ENCODE measurements around the gene IZUMO4.
A peak's percentile ranks its signal among the peaks of the same experiment; 100 is the strongest.
"Not testable (repeated sequence)": the region's sequence is repeated elsewhere in the genome, so short reads cannot be mapped to it uniquely, and the experiment has no call there.

The IZUMO4 gene

GRCh38 chr19:2081873-2082810 is 14.6 kb upstream of the IZUMO4 start:
- H3K27me3 Mint-ChIP-seq, result no peaks in the 10 kb centered on the region
- H3K36me3 Mint-ChIP-seq (ENCODE audit: insufficient read depth), result peaks cover 97% of the 10 kb centered on the region
- H3K9me3 Mint-ChIP-seq, result no peaks in the 10 kb centered on the region
- peak overlapping the region; percentile 97 to 98 for H3K27ac Mint-ChIP-seq
- peak overlapping the region; percentile 96 to 98 for H3K4me3 Mint-ChIP-seq
- ATAC-seq (replicated peaks), result peak; percentile 50
- DNase-seq, result peak; percentile 60 to 68 (median 65)
- peaks cover 55 to 56% of the 10 kb centered on the region in 2 donors for H3K4me1 Mint-ChIP-seq (ENCODE audit: low read depth in 2 of 2)

GRCh38 chr19:2083174-2083854 is 13.4 kb upstream of the IZUMO4 start:
- ATAC-seq (replicated peaks) (peak; percentile 34), DNase-seq (peak; percentile 63 to 64 (median 63))
- H3K9me3 Mint-ChIP-seq, result no peaks in the 10 kb centered on the region
- H3K4me3 Mint-ChIP-seq, result peak overlapping the region; percentile 96 to 98
- H3K4me1 Mint-ChIP-seq (ENCODE audit: low read depth in 2 of 2), result peaks cover 67 to 68% of the 10 kb centered on the region in 2 donors
- H3K27ac Mint-ChIP-seq, result peak overlapping the region; percentile 97 to 98
- H3K36me3 Mint-ChIP-seq (ENCODE audit: insufficient read depth), result peaks cover 91% of the 10 kb centered on the region
- no peaks in the 10 kb centered on the region for H3K27me3 Mint-ChIP-seq

GRCh38 chr19:2084993-2085720 is 11.6 kb upstream of the IZUMO4 start:
- Mint-ChIP-seq H3K27me3 (no peaks in the 10 kb centered on the region), H3K27ac (peak overlapping the region; percentile 97 to 98), H3K9me3 (no peaks in the 10 kb centered on the region), H3K4me3 (peak overlapping the region; percentile 96 to 98), H3K36me3 (ENCODE audit: insufficient read depth) (peaks cover 72% of the 10 kb centered on the region), H3K4me1 (ENCODE audit: low read depth in 2 of 2) (peaks cover 72 to 74% of the 10 kb centered on the region in 2 donors)
- peak; percentile 64 for ATAC-seq (replicated peaks)
- peak; percentile 92 to 96 (median 93) for DNase-seq

GRCh38 chr19:2086695-2087620 is 9.8 kb upstream of the IZUMO4 start:
- Mint-ChIP-seq H3K4me3 (peak overlapping the region; percentile 96 to 98), H3K4me1 (ENCODE audit: low read depth in 2 of 2) (peaks cover 65 to 69% of the 10 kb centered on the region in 2 donors), H3K36me3 (ENCODE audit: insufficient read depth) (peaks cover 60% of the 10 kb centered on the region), H3K27ac (peak overlapping the region; percentile 89 to 98)
- not testable (repeated sequence) for H3K27me3 Mint-ChIP-seq; H3K9me3 Mint-ChIP-seq; ATAC-seq (replicated peaks); DNase-seq

- DNase-seq (peak in 1 of 3 experiments; percentile 30), ATAC-seq (replicated peaks) (peak; percentile 25)
- Mint-ChIP-seq H3K9me3 (no peaks in the 10 kb centered on the region), H3K27ac (peak overlapping the region; percentile 89 to 98), H3K36me3 (ENCODE audit: insufficient read depth) (peaks cover 59% of the 10 kb centered on the region), H3K4me1 (ENCODE audit: low read depth in 2 of 2) (peaks cover 59 to 62% of the 10 kb centered on the region in 2 donors), H3K27me3 (no peaks in the 10 kb centered on the region), H3K4me3 (peak overlapping the region; percentile 96 to 98)
These were observed 9.1 kb upstream of the IZUMO4 start for GRCh38 chr19:2087621-2088100.

- Mint-ChIP-seq H3K36me3 (ENCODE audit: insufficient read depth) (peaks cover 57% of the 10 kb centered on the region), H3K27me3 (no peaks in the 10 kb centered on the region), H3K4me3 (peak overlapping the region; percentile 96 to 98), H3K4me1 (ENCODE audit: low read depth in 2 of 2) (peaks cover 55 to 57% of the 10 kb centered on the region in 2 donors), H3K9me3 (no peaks in the 10 kb centered on the region), H3K27ac (peak overlapping the region; percentile 90 to 98)
- DNase-seq (no peak), ATAC-seq (replicated peaks) (no peak)
These were observed 7.6 kb upstream of the IZUMO4 start for GRCh38 chr19:2089001-2089711.

- DNase-seq, result no peak
- H3K36me3 Mint-ChIP-seq (ENCODE audit: insufficient read depth), result peaks cover 57% of the 10 kb centered on the region
These were observed 7.0 kb upstream of the IZUMO4 start for GRCh38 chr19:2089727-2090053.

GRCh38 chr19:2091926-2092525 is 4.7 kb upstream of the IZUMO4 start:
- peaks cover 59 to 61% of the 10 kb centered on the region in 2 donors for H3K4me1 Mint-ChIP-seq (ENCODE audit: low read depth in 2 of 2)
- H3K36me3 Mint-ChIP-seq (ENCODE audit: insufficient read depth), result peaks cover 57% of the 10 kb centered on the region
- H3K9me3 Mint-ChIP-seq; DNase-seq; ATAC-seq (replicated peaks); H3K27ac Mint-ChIP-seq; H3K27me3 Mint-ChIP-seq: not testable (repeated sequence)
- peak overlapping the region; percentile 48 to 99 for H3K4me3 Mint-ChIP-seq

More at GRCh38 chr19:2089727-2090053, 7.0 kb upstream of the IZUMO4 start:
- Mint-ChIP-seq H3K9me3 (no peaks in the 10 kb centered on the region), H3K27ac (peak overlapping the region; percentile 90 to 98), H3K27me3 (no peaks in the 10 kb centered on the region), H3K4me1 (ENCODE audit: low read depth in 2 of 2) (peaks cover 61 to 62% of the 10 kb centered on the region in 2 donors), H3K4me3 (peak overlapping the region; percentile 96 to 98)
- no peak for ATAC-seq (replicated peaks)

- Mint-ChIP-seq H3K36me3 (ENCODE audit: insufficient read depth) (peaks cover 58% of the 10 kb centered on the region), H3K4me1 (ENCODE audit: low read depth in 2 of 2) (peaks cover 23 to 29% of the 10 kb centered on the region in 2 donors), H3K4me3 (peak within 1 kb of the TSS; percentile 99), H3K9me3 (no peaks in the 10 kb centered on the region), H3K27me3 (no peaks in the 10 kb centered on the region), H3K27ac (peak within 1 kb of the TSS; percentile 95 to 96)
- DNase-seq, result peak in 1 of 3 experiments; percentile 83
- ATAC-seq (replicated peaks), result peak; percentile 60
These were observed 658 bp upstream of the IZUMO4 start, which contains the start of gene MOB3A for GRCh38 chr19:2096034-2096479. TSS of gene MOB3A (minus strand) at chr19:2096326. CDS start at chr19:2078560, 17,766 bp downstream.

GRCh38 chr19:2097203-2097885 is 629 bp downstream of the IZUMO4 start:
- peaks cover 22 to 32% of the 10 kb centered on the region in 2 donors for H3K4me1 Mint-ChIP-seq (ENCODE audit: low read depth in 2 of 2)
- H3K27me3 Mint-ChIP-seq, result no peaks in the 10 kb centered on the region
- peak overlapping the region; percentile 71 to 76 for H3K27ac Mint-ChIP-seq
- no peaks in the 10 kb centered on the region for H3K9me3 Mint-ChIP-seq
- peak in 2 of 3 experiments; percentile 42 for DNase-seq
- peak overlapping the region; percentile 80 to 99 for H3K4me3 Mint-ChIP-seq
- H3K36me3 Mint-ChIP-seq (ENCODE audit: insufficient read depth), result peaks cover 59% of the 10 kb centered on the region
- ATAC-seq (replicated peaks), result peak; percentile 11

- peaks cover 56% of the 10 kb centered on the region for H3K36me3 Mint-ChIP-seq (ENCODE audit: insufficient read depth)
- H3K27me3 Mint-ChIP-seq, result no peaks in the 10 kb centered on the region
- peak overlapping the region; percentile 80 to 99 for H3K4me3 Mint-ChIP-seq
- H3K4me1 Mint-ChIP-seq (ENCODE audit: low read depth in 2 of 2), result peaks cover 22 to 32% of the 10 kb centered on the region in 2 donors
- ATAC-seq (replicated peaks) (no peak), DNase-seq (no peak)
- no peak overlapping the region for H3K27ac Mint-ChIP-seq
- H3K9me3 Mint-ChIP-seq, result no peaks in the 10 kb centered on the region
These were observed 1.2 kb downstream of the IZUMO4 start for GRCh38 chr19:2097886-2098327.
